Measurements from ENCODE around the gene PTPRT. TPM values are rescaled to one million over a fixed set of nuclear protein-coding genes. Genes with fewer than 3 reads are reported as not detected.

PTPRT gene
- total RNA-seq, 1 experiment from 2014 or later = 0.13 TPM

DNA sequence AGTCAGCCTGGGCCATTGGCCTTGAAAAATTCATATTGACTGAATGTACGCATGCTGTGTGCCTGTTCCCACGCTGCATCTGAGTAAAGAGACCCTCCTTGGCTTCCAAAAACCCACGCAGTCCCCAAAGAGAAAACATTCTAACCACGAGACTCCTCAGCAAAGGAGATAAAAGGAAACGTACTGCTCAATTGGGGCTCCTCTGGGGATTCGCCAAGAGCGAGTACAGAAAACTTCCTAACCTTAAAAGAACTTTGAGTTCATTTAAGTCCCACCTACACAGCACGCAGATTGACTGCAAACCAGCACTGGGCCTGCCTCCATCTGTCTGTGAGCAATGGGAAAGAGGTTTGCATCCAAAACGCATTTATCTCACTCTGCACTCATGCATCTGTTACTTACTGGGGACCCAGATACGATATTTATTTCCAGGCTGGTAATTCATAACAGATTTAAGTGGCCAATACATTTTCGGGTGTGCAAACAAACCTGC lies 1065.7 kb downstream of the PTPRT start:
- H2BK12ac ChIP-seq (ENCODE audit: insufficient read length, low read depth, low read length) = no peak overlapping the region
- no peak overlapping the region for H2BK5ac ChIP-seq (ENCODE audit: insufficient read length, low read length)
- Mint-ChIP-seq H3K27ac (no peak overlapping the region; a peak in 1 of 7 replicates), H3K4me1 (peaks cover 0 to 4% of the 10 kb centered on the region in 2 experiments; a peak in 2 of 4 replicates), H3K4me3 (no peak overlapping the region), H3K27me3 (ENCODE audit: low read depth) (no peaks in the 10 kb centered on the region; the same call in 1 of the 2 replicates), H3K9me3 (no peaks in the 10 kb centered on the region), H3K36me3 (ENCODE audit: insufficient read depth in 1 of 3, low read depth in 3 of 3) (no peaks in the 10 kb centered on the region)
- H2BK15ac ChIP-seq (ENCODE audit: low read depth, low read length) = no peak overlapping the region
- no peak overlapping the region for H3K27ac ChIP-seq (ENCODE audit: insufficient read length, low read depth, low read length)
- no peak overlapping the region for H3K4ac ChIP-seq (ENCODE audit: low read depth, low read length)
- no peak overlapping the region for H2AFZ ChIP-seq (ENCODE audit: low read length)
- H3K4me2 ChIP-seq (ENCODE audit: insufficient read depth, insufficient read length, low read length) = no peak overlapping the region
- H2AK5ac ChIP-seq (ENCODE audit: insufficient read length, low read length) = no peak overlapping the region
- H4K91ac ChIP-seq (ENCODE audit: insufficient read length, low read depth, low read length) = no peak overlapping the region
- H3K79me1 ChIP-seq (ENCODE audit: insufficient read depth, low read depth, low read length, poor library complexity, severe bottlenecking) = no peaks in the 10 kb centered on the region
- WGBS (ENCODE audit: extremely low coverage, insufficient read length, low lambda C conversion rate) = no CpG with 5 or more reads among the region's 11 CpGs
- H3K27me3 ChIP-seq (ENCODE audit: insufficient read depth, low read length) = no peaks in the 10 kb centered on the region
- H3K4me1 ChIP-seq (ENCODE audit: insufficient read depth, low read length) = no peaks in the 10 kb centered on the region
- H4K20me1 ChIP-seq (ENCODE audit: control insufficient read depth, insufficient read depth, insufficient read length) = no peaks in the 10 kb centered on the region
- no peak overlapping the region for H3K9ac ChIP-seq (ENCODE audit: extremely low read depth, insufficient read length, low read length)
- no peaks in the 10 kb centered on the region for H3K9me3 ChIP-seq (ENCODE audit: control insufficient read depth, low read depth, low read length)
- no peak overlapping the region for H3K14ac ChIP-seq (ENCODE audit: insufficient read depth, low read length)
- H3K79me2 ChIP-seq (ENCODE audit: insufficient read depth, low read length) = no peaks in the 10 kb centered on the region
- H4K5ac ChIP-seq (ENCODE audit: insufficient read length, low read depth, low read length) = no peak overlapping the region
- H3K23ac ChIP-seq (ENCODE audit: insufficient read length, low read depth, low read length) = no peak overlapping the region
- TF ChIP-seq CTCF (conservative IDR thresholded peaks at IDR 0.05) = no peak
- no peak overlapping the region for H2BK120ac ChIP-seq (ENCODE audit: low read depth, low read length, poor library complexity, severe bottlenecking)
- DNase-seq = no peak
- H4K8ac ChIP-seq (replicated peaks; ENCODE audit: insufficient read length, low read depth, low read length) = no peak overlapping the region
- no peak overlapping the region for H3K18ac ChIP-seq (ENCODE audit: insufficient read length, low read depth, low read length)
- no peaks in the 10 kb centered on the region for H3K23me2 ChIP-seq (ENCODE audit: insufficient read length, low read depth, low read length, poor library complexity, severe bottlenecking)
- no peak overlapping the region for H3T11ph ChIP-seq (ENCODE audit: low read length)
- H3K56ac ChIP-seq (ENCODE audit: insufficient read length, low read depth, low read length) = no peak overlapping the region
- no peak overlapping the region for H2BK20ac ChIP-seq (ENCODE audit: low read depth, low read length, poor library complexity, severe bottlenecking)
